Calu3 (cell line): ENCODE data around the gene GAREM1. TPM values are rescaled to one million over a fixed set of nuclear protein-coding genes. Genes with fewer than 3 reads are reported as not detected.
A peak's percentile ranks its signal among the peaks of the same experiment; 100 is the strongest.

Source experiments
- BruUV-seq: library from RNA; stranded (reverse); fragments of 400-500 nt; replicated peaks from 2 replicates; lab custom pipeline; 2021; lab: Mats Ljungman, UMichigan
- CTCF ChIA-PET: fragments of 300-600 bp; sonication (Branson Sonifier 250); formaldehyde crosslinking; loops from one replicate; lab custom pipeline; 2022; ENCODE audit warnings: antibody characterized with exemption; lab: Charles Lee
- DNase-seq: peaks from one replicate; pipeline ENCODE4 v3.0.0; 2022
- H3K27ac Mint-ChIP-seq: one replicate; pipeline ENCODE4 v1.8.0; 2022; ENCODE audit warnings: mixed read lengths; ENCODE audit not compliant: unreplicated experiment
- H3K27me3 Mint-ChIP-seq: one replicate; pipeline ENCODE4 v1.8.0; 2022; ENCODE audit warnings: mixed read lengths; ENCODE audit not compliant: unreplicated experiment
- H3K36me3 Mint-ChIP-seq: one replicate; pipeline ENCODE4 v1.8.0; 2022; ENCODE audit warnings: mild to moderate bottlenecking, moderate library complexity, mixed read lengths; ENCODE audit not compliant: insufficient read depth, unreplicated experiment
- H3K4me1 Mint-ChIP-seq: one replicate; pipeline ENCODE4 v1.8.0; 2022; ENCODE audit warnings: mild to moderate bottlenecking, low read depth, mixed read lengths; ENCODE audit not compliant: unreplicated experiment
- H3K4me3 Mint-ChIP-seq: one replicate; pipeline ENCODE4 v1.8.0; 2022; ENCODE audit warnings: mild to moderate bottlenecking, low read depth, moderate library complexity, mixed read lengths; ENCODE audit not compliant: unreplicated experiment
- H3K9me3 Mint-ChIP-seq: one replicate; pipeline ENCODE4 v1.8.0; 2022; ENCODE audit warnings: low read depth, mixed read lengths; ENCODE audit not compliant: unreplicated experiment
- CTCF ChIP-seq: fragments of 200-600 bp; IDR thresholded peaks from one replicate; pipeline ENCODE4 v1.8.0; 2022; ENCODE audit warnings: antibody characterized with exemption; ENCODE audit not compliant: unreplicated experiment
- intact Hi-C: fragments of 100-400 bp; cut with micrococcal nuclease; formaldehyde crosslinking; loops from one replicate; pipeline ENCODE4 v1.10.0; 2022; ENCODE audit not compliant: unreplicated experiment
- total RNA-seq: library from RNA; stranded (reverse); gene quantifications from 2 replicates; pipeline ENCODE4 v1.2.3, GENCODE V29; 2022

GAREM1 gene
- total RNA-seq, 1 experiment from 2014 or later = 19.3 TPM

GRCh38 chr18:32301976-32302743 is 168.5 kb downstream of the GAREM1 start:
- intact Hi-C loops = loop anchor here (5.0 kb wide), 2 partner anchors 50 to 70 kb away; no protein-coding TSS in a partner anchor
- Mint-ChIP-seq H3K36me3 (peaks cover 4% of the 10 kb centered on the region), H3K27me3 (no peaks in the 10 kb centered on the region), H3K27ac (peak overlapping the region; percentile 73), H3K4me1 (peaks cover 19% of the 10 kb centered on the region), H3K9me3 (no peaks in the 10 kb centered on the region), H3K4me3 (no peak overlapping the region)
- TF ChIP-seq CTCF = no peak
- peak; percentile 40 for DNase-seq
- BruUV-seq = no TSS peak
- CTCF ChIA-PET = interaction anchor here (1.2 to 1.5 kb wide), 5 partner anchors 12 to 169 kb away, joined by 3 to 8 read pairs (median 4); partner anchors contain the start of gene GAREM1

- H3K27me3 Mint-ChIP-seq = no peaks in the 10 kb centered on the region
- peaks cover 4% of the 10 kb centered on the region for H3K36me3 Mint-ChIP-seq
- no peak overlapping the region for H3K4me3 Mint-ChIP-seq
- intact Hi-C loops = loop anchor here (5.0 kb wide), 2 partner anchors 51 to 71 kb away; no protein-coding TSS in a partner anchor
- TF ChIP-seq CTCF = no peak
- no TSS peak for BruUV-seq
- CTCF ChIA-PET = interaction anchor here (1.3 to 1.5 kb wide), 4 partner anchors 11 to 169 kb away, joined by 3 to 8 read pairs (median 6); partner anchors contain the start of gene GAREM1
- no peak for DNase-seq
- peaks cover 24% of the 10 kb centered on the region for H3K4me1 Mint-ChIP-seq
- H3K27ac Mint-ChIP-seq = no peak overlapping the region
- no peaks in the 10 kb centered on the region for H3K9me3 Mint-ChIP-seq
Observed at GRCh38 chr18:32301361-32301760, 169.3 kb downstream of the GAREM1 start.

GRCh38 chr18:32300914-32301313 is 169.8 kb downstream of the GAREM1 start:
- BruUV-seq = no TSS peak
- CTCF ChIA-PET = interaction anchor here (1.5 kb wide), 1 partner anchor 11 kb away, joined by 8 read pairs; no protein-coding TSS in a partner anchor
- no peak for TF ChIP-seq CTCF
- H3K4me3 Mint-ChIP-seq = no peak overlapping the region
- peaks cover 4% of the 10 kb centered on the region for H3K36me3 Mint-ChIP-seq
- DNase-seq = no peak
- H3K27me3 Mint-ChIP-seq = no peaks in the 10 kb centered on the region
- no peaks in the 10 kb centered on the region for H3K9me3 Mint-ChIP-seq
- H3K27ac Mint-ChIP-seq = no peak overlapping the region
- intact Hi-C loops = loop anchor here (5.0 kb wide), 2 partner anchors 51 to 71 kb away; no protein-coding TSS in a partner anchor
- H3K4me1 Mint-ChIP-seq = peaks cover 24% of the 10 kb centered on the region

GRCh38 chr18:32299484-32299883 is 171.2 kb downstream of the GAREM1 start:
- CTCF ChIA-PET = interaction anchor here (0.7 to 1.5 kb wide), 4 partner anchors 10 to 61 kb away, joined by 6 to 8 read pairs (median 6); no protein-coding TSS in a partner anchor
- Mint-ChIP-seq H3K4me1 (peaks cover 24% of the 10 kb centered on the region), H3K9me3 (no peaks in the 10 kb centered on the region), H3K27me3 (no peaks in the 10 kb centered on the region), H3K36me3 (peaks cover 4% of the 10 kb centered on the region), H3K27ac (no peak overlapping the region), H3K4me3 (no peak overlapping the region)
- no peak for DNase-seq
- BruUV-seq = no TSS peak
- intact Hi-C loops = no loop called here
- TF ChIP-seq CTCF = no peak
